ENCODE data around the gene PPP6C. TPM values are rescaled to one million over a fixed set of nuclear protein-coding genes. Genes with fewer than 3 reads are reported as not detected.
A peak's percentile ranks its signal among the peaks of the same experiment; 100 is the strongest.

The PPP6C gene
- total and polyA plus RNA-seq, 2 experiments from 2014 or later = 31.9 to 46.4 TPM

- TF ChIP-seq, protein P1, sequence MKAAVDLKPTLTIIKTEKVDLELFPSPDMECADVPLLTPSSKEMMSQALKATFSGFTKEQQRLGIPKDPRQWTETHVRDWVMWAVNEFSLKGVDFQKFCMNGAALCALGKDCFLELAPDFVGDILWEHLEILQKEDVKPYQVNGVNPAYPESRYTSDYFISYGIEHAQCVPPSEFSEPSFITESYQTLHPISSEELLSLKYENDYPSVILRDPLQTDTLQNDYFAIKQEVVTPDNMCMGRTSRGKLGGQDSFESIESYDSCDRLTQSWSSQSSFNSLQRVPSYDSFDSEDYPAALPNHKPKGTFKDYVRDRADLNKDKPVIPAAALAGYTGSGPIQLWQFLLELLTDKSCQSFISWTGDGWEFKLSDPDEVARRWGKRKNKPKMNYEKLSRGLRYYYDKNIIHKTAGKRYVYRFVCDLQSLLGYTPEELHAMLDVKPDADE (IDR thresholded peaks at IDR 0.05) = peak; percentile 95
These were observed at the start of gene PPP6C (continued) for GRCh38 chr9:125189361-125190289.

GRCh38 chr9:125238915-125239446 is 49.4 kb upstream of the PPP6C start:
- Histone ChIP-seq H3K4me1 (ENCODE audit: insufficient read depth) (peaks cover 17% of the 10 kb centered on the region; the same call in 1 of the 2 replicates), H3K27ac (ENCODE audit: low read depth) (no peak overlapping the region), H3F3A (replicated peaks; ENCODE audit: low read depth) (peaks cover 46% of the 10 kb centered on the region), H3K36me3 (ENCODE audit: insufficient read depth) (peaks cover 42% of the 10 kb centered on the region), H3K27me3 (ENCODE audit: insufficient read depth) (no peaks in the 10 kb centered on the region), H3K9me2 (ENCODE audit: insufficient read depth) (no peaks in the 10 kb centered on the region), H4K20me1 (replicated peaks; ENCODE audit: insufficient read depth) (peaks cover 44% of the 10 kb centered on the region), H3K4me3 (peak overlapping the region; percentile 96), H3K4me2 (peak overlapping the region; percentile 84), H3K79me2 (replicated peaks; ENCODE audit: insufficient read depth) (peaks cover 49% of the 10 kb centered on the region), H2AFZ (no peak overlapping the region)
- DNase-seq (ENCODE audit: low spot score) (no peak), ATAC-seq (no peak)
- peaks cover 66% of the 10 kb centered on the region for H3K36me3 Mint-ChIP-seq (ENCODE audit: low read depth)
- H3K9me3 Mint-ChIP-seq = peaks cover 4% of the 10 kb centered on the region; the same call in 2 of the 3 replicates
- peaks cover 12% of the 10 kb centered on the region for H3K4me1 Mint-ChIP-seq
- peak overlapping the region; percentile 91 for H3K4me3 Mint-ChIP-seq
- no peak overlapping the region for H3K27ac Mint-ChIP-seq
- peaks cover 14% of the 10 kb centered on the region for H3K27me3 Mint-ChIP-seq (ENCODE audit: insufficient read depth, low read depth, poor library complexity)
- no peak for TF ChIP-seq ZNF114 (CRISPR knock-in tag; IDR thresholded peaks at IDR 0.05)
- TF ChIP-seq EZH2 (IDR thresholded peaks at IDR 0.05; ENCODE audit: low read depth, unreplicated experiment) = no peak
- TF ChIP-seq POLR2AphosphoS5 (IDR thresholded peaks at IDR 0.05; ENCODE audit: low read depth) = no peak
- TF ChIP-seq REST (IDR thresholded peaks at IDR 0.05; ENCODE audit: unreplicated experiment) = no peak
- TF ChIP-seq CREB1 (CRISPR knock-in tag; IDR thresholded peaks at IDR 0.05; ENCODE audit: low read depth) = no peak
- no peak for TF ChIP-seq STAT1 (IDR thresholded peaks at IDR 0.05; ENCODE audit: unreplicated experiment)
- TF ChIP-seq ZNF331 (CRISPR knock-in tag; IDR thresholded peaks at IDR 0.05; ENCODE audit: low read depth) = no peak
- no peak for TF ChIP-seq JUNB (IDR thresholded peaks at IDR 0.05; ENCODE audit: unreplicated experiment)
- TF ChIP-seq, protein P1 (IDR thresholded peaks at IDR 0.05) = no peak
- TF ChIP-seq NANOG (IDR thresholded peaks at IDR 0.05; ENCODE audit: borderline replicate concordance) = no peak
- TF ChIP-seq EZH2phosphoT487 (IDR thresholded peaks at IDR 0.05; ENCODE audit: unreplicated experiment) = no peak
- no peak for TF ChIP-seq CTCF (conservative IDR thresholded peaks at IDR 0.05; ENCODE audit: low read depth in 2 of 2)
